Keratinocyte (primary cell): Measurements from ENCODE around the gene ADGRD1. TPM values are rescaled to one million over a fixed set of nuclear protein-coding genes. Genes with fewer than 3 reads are reported as not detected.

Experiments used
- DNase-seq: peaks from one replicate; pipeline ENCODE4 v3.0.0-alpha.2; 2011; ENCODE audit warnings: low read depth, missing footprints, low spot score
- FAIRE-seq: peaks from 2 replicates; lab custom pipeline; 2011; peaks lifted over from hg19 to GRCh38; lab: Jason Lieb, UNC
- H2AFZ ChIP-seq: 2 replicates; pipeline ENCODE4 v1.6.0; 2012; ENCODE audit warnings: low read length, control low read depth, inconsistent platforms; ENCODE audit not compliant: control insufficient read depth
- H3K27ac ChIP-seq: 2 replicates; pipeline ENCODE4 v1.5.1; 2011; ENCODE audit warnings: low read length; ENCODE audit not compliant: control insufficient read depth, insufficient read depth
- H3K27me3 ChIP-seq: 3 replicates; pipeline ENCODE4 v1.6.0; 2011; ENCODE audit warnings: low read length; ENCODE audit not compliant: control insufficient read depth, insufficient read depth; ENCODE audit errors: extremely low read depth
- H3K36me3 ChIP-seq, 2 experiments: 2 replicates in 1 of 2; 3 replicates in 1 of 2; pipeline ENCODE4 v1.5.1; 2011; ENCODE audit warnings: low read length in 2 of 2, mild to moderate bottlenecking in 1 of 2; ENCODE audit not compliant: control insufficient read depth in 2 of 2, insufficient read depth in 2 of 2; ENCODE audit errors: extremely low read depth in 1 of 2
- H3K4me1 ChIP-seq: 3 replicates; pipeline ENCODE4 v1.5.1; 2011; ENCODE audit warnings: low read length; ENCODE audit not compliant: control insufficient read depth, insufficient read depth; ENCODE audit errors: extremely low read depth
- H3K4me2 ChIP-seq: 3 replicates; pipeline ENCODE4 v1.6.0; 2011; ENCODE audit warnings: low read depth, low read length; ENCODE audit not compliant: control insufficient read depth, insufficient read depth; ENCODE audit errors: extremely low read depth
- H3K4me3 ChIP-seq, 3 experiments: fragments of 200-600 bp in 1 of 3; sonication (generic) in 1 of 3; 2 replicates in 2 of 3; 3 replicates in 1 of 3; pipeline ENCODE4 v1.5.1; 2011 to 2016; ENCODE audit warnings: low read length in 3 of 3, mild to moderate bottlenecking in 3 of 3, control low read depth in 2 of 3, inconsistent platforms in 1 of 3, low read depth in 1 of 3, mixed read lengths in 1 of 3, mixed run types in 1 of 3, moderate library complexity in 1 of 3; ENCODE audit not compliant: control insufficient read depth in 2 of 3, insufficient read depth in 2 of 3; ENCODE audit errors: extremely low read depth in 1 of 3
- H3K79me2 ChIP-seq: 2 replicates; pipeline ENCODE4 v1.6.0; 2012; ENCODE audit warnings: low read length; ENCODE audit not compliant: control insufficient read depth, insufficient read depth
- H3K9ac ChIP-seq: 3 replicates; pipeline ENCODE4 v1.6.0; 2011; ENCODE audit warnings: low read length; ENCODE audit not compliant: control insufficient read depth, insufficient read depth; ENCODE audit errors: extremely low read depth
- H3K9me1 ChIP-seq: 3 replicates; pipeline ENCODE4 v1.6.0; 2011; ENCODE audit warnings: low read length; ENCODE audit not compliant: control insufficient read depth, insufficient read depth; ENCODE audit errors: extremely low read depth
- H3K9me3 ChIP-seq: 2 replicates; pipeline ENCODE4 v1.5.1; 2012; ENCODE audit warnings: low read depth, low read length; ENCODE audit not compliant: control insufficient read depth
- H4K20me1 ChIP-seq: 3 replicates; pipeline ENCODE4 v1.6.0; 2011; ENCODE audit warnings: low read length; ENCODE audit not compliant: control insufficient read depth, insufficient read depth; ENCODE audit errors: extremely low read depth
- EZH2 ChIP-seq: IDR thresholded peaks from one replicate; pipeline ENCODE4 v1.6.1; 2012; ENCODE audit warnings: inconsistent platforms, mild to moderate bottlenecking, low read length, moderate library complexity
- dilution Hi-C: fragments of 300-500 bp; cut with MboI; formaldehyde crosslinking; loops from one replicate; pipeline ENCODE4 v1.7.0; 2020; ENCODE audit warnings: low sequenced_read_pairs; ENCODE audit not compliant: extremely low pct_ligation_motif_present
- polyA plus RNA-seq, 5 experiments: library from polyadenylated mRNA; depleted of rRNA in 3 of 5; stranded (reverse) in 3 of 5; stranded (forward) in 1 of 5; unstranded in 1 of 5; fragments of >200 nt; gene quantifications; 1 replicate in 1 of 5; 2 replicates in 3 of 5; 3 replicates in 1 of 5; pipeline versions ENCODE4 v1.2.1 to v1.2.3, GENCODE V29; 2011 to 2012; ENCODE audit warnings: missing spikeins in 2 of 5, low read depth in 1 of 5, low replicate concordance in 1 of 5
- TF ChIP-seq, protein P1 (sequence below), 3 experiments: IDR thresholded peaks in 1 of 3; conservative IDR thresholded peaks in 1 of 3; optimal IDR thresholded peaks in 1 of 3; 2 replicates in 2 of 3; 3 replicates in 1 of 3; pipeline versions ENCODE3 to v1.5.1; 2011; ENCODE audit warnings: low read length in 3 of 3, mild to moderate bottlenecking in 3 of 3, moderate library complexity in 2 of 3, control low read depth in 1 of 3, inconsistent platforms in 1 of 3; ENCODE audit not compliant: insufficient read depth in 2 of 3; ENCODE audit errors: extremely low read depth in 1 of 3

The ADGRD1 gene
- polyA plus RNA-seq, 1 donor (not counting 4 experiments of a cell fraction or from before 2014, with no cell fraction given): not detected

GRCh38 chr12:130933269-130933995 lies 20.3 kb upstream of the ADGRD1 start:
- DNase-seq (no peak), FAIRE-seq (no peak)
- Histone ChIP-seq H3K9ac (no peak overlapping the region), H3K36me3 (no peaks in the 10 kb centered on the region), H3K9me1 (no peaks in the 10 kb centered on the region), H3K4me3 (no peak overlapping the region), H3K79me2 (no peaks in the 10 kb centered on the region), H2AFZ (no peak overlapping the region), H3K4me2 (no peak overlapping the region), H4K20me1 (no peaks in the 10 kb centered on the region), H3K27ac (no peak overlapping the region), H3K27me3 (no peaks in the 10 kb centered on the region), H3K4me1 (no peaks in the 10 kb centered on the region), H3K9me3 (no peaks in the 10 kb centered on the region)
- dilution Hi-C loops: no loop called here
- TF ChIP-seq, protein P1, sequence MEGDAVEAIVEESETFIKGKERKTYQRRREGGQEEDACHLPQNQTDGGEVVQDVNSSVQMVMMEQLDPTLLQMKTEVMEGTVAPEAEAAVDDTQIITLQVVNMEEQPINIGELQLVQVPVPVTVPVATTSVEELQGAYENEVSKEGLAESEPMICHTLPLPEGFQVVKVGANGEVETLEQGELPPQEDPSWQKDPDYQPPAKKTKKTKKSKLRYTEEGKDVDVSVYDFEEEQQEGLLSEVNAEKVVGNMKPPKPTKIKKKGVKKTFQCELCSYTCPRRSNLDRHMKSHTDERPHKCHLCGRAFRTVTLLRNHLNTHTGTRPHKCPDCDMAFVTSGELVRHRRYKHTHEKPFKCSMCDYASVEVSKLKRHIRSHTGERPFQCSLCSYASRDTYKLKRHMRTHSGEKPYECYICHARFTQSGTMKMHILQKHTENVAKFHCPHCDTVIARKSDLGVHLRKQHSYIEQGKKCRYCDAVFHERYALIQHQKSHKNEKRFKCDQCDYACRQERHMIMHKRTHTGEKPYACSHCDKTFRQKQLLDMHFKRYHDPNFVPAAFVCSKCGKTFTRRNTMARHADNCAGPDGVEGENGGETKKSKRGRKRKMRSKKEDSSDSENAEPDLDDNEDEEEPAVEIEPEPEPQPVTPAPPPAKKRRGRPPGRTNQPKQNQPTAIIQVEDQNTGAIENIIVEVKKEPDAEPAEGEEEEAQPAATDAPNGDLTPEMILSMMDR (optimal IDR thresholded peaks at IDR 0.05 in 1 of 3, IDR thresholded peaks at IDR 0.05 in 1 of 3, conservative IDR thresholded peaks at IDR 0.05 in 1 of 3; ENCODE audit: extremely low read depth in 1 of 3, insufficient read depth in 2 of 3, low read length in 3 of 3): no peak

DNA sequence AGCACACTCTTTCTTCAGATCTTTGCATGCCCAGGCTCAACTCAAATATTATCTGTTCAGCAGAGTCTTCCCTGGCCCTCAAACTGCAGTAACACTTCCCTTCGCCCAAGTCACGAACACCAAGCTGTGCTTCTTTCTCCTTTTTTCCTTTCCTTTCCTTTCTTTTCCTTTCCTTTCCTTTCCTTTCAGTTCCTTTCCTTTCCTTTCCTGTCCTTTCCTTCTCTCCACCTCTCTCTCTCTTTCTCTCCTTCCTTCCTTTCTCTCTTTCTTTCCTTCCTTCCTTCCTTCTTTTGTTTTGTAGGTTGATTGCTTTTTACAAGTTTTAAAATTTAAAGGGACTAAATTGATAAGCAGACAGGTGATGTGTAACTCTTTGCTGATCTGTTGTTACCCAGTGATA lies 19.0 kb upstream of the ADGRD1 start:
- Histone ChIP-seq H3K4me1 (no peaks in the 10 kb centered on the region), H3K4me2 (no peak overlapping the region), H3K9me3 (no peaks in the 10 kb centered on the region), H4K20me1 (no peaks in the 10 kb centered on the region), H2AFZ (no peak overlapping the region), H3K9ac (no peak overlapping the region), H3K4me3 (no peak overlapping the region), H3K27ac (no peak overlapping the region), H3K9me1 (no peaks in the 10 kb centered on the region), H3K79me2 (no peaks in the 10 kb centered on the region), H3K36me3 (no peaks in the 10 kb centered on the region), H3K27me3 (no peaks in the 10 kb centered on the region)
- DNase-seq: no peak
- dilution Hi-C loops: no loop called here
- TF ChIP-seq, protein P1 (optimal IDR thresholded peaks at IDR 0.05 in 1 of 3, IDR thresholded peaks at IDR 0.05 in 1 of 3, conservative IDR thresholded peaks at IDR 0.05 in 1 of 3; ENCODE audit: extremely low read depth in 1 of 3, insufficient read depth in 2 of 3, low read length in 3 of 3): no peak
- no peak for TF ChIP-seq EZH2
- no peak for FAIRE-seq
